ENCODE results near the gene TMC6.
"Not testable (repeated sequence)": the region's sequence is repeated elsewhere in the genome, so short reads cannot be mapped to it uniquely, and the experiment has no call there.

The TMC6 gene

DNA sequence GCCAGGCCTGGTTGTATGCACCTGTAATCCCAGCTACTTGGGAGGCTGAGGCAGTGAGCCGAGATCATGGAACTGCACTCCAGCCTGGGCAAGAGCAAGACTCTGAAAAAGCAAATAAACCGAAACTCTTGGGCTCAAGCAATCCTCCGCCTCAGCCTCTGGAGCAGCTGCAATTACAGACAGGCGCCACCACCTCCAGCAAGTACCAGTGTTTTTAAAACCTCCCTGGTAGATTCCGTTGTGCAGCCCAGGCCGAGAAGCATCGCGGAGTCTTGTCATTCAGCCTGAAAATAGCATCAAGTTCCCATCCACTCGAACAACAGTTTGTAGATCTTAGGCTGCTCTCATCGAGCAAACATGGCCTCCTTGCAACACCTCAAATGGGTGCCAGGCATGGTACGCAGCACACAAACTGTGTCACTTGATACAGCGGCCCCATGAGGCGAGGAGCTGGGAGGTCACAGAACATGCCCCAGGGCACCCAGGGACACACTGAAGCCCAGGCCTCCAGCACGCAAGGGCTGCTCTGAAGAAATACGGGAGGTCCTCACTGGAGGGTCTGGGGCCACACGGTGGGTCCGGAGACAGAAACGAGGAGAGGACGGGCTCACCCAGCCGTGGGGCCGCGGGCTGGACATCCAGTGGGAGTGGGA is 18.1 kb downstream of the TMC6 start:
- DNase-seq (ENCODE audit: low read depth, low spot score): no peak

DNA sequence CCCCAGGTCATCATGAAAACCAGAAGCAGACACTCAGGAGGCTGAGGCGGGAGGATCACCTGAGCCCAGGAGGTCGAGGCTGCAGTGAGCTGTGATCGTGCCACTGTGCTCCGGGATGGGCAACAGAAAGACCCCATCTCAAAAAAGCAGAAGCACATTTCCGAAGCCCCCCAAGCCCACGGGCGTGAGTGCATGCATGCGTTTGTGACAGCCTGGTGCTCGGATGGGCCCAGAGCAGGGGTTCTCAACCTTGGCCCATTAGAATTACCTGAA is 19.1 kb downstream of the TMC6 start:
- no peak for DNase-seq (ENCODE audit: low read depth, low spot score)

- no peak for DNase-seq (ENCODE audit: low read depth, low spot score)
Measured at GRCh38 chr17:78108726-78109488, 19.6 kb downstream of the TMC6 start.

- DNase-seq (ENCODE audit: low read depth, low spot score): no peak
Measured at GRCh38 chr17:78107976-78108725, 20.4 kb downstream of the TMC6 start.

GRCh38 chr17:78107457-78107856 is 21.1 kb downstream of the TMC6 start:
- no peak for DNase-seq (ENCODE audit: low read depth, low spot score)

DNA sequence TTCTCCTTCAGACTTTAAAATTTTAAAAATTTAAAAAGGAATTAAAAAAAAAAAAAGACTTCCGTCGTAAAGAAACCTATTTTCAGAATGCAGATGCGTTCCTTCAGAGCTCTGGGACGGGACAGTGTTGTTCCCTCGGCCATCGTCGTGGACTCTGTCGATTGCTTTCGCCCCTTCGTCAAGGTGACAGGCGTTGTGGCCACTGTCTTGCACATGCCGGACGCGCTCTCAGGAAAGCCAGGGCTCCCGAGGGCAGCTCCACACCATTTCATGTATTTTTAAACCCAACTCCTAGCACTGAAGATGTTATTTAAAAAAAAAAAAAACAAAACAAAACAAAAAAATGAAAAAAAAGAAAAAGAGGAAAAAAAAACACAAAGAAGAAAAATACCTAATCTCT is 22.3 kb downstream of the TMC6 start:
- no peak for DNase-seq (ENCODE audit: low read depth, low spot score)

DNA sequence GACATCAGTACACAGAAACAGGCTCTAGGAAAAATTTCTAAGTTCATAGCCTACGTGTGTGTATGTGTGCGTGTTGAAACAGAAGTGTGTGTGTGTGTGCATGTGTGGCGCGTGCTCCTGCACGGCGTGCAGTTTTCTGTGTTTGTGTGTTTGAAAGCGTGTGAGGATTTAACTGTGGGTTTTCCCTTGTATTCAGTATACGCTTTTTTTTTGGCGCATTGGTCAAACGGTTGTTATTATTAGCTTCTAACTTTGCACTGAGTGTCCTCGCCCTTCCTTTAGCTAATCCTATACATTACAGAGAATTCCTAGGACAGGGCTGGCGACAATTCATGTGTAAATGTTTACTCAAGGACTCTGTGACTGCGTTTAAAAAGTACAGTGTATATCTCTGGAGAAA is 23.0 kb downstream of the TMC6 start:
- DNase-seq (ENCODE audit: low read depth, low spot score): no peak

DNA sequence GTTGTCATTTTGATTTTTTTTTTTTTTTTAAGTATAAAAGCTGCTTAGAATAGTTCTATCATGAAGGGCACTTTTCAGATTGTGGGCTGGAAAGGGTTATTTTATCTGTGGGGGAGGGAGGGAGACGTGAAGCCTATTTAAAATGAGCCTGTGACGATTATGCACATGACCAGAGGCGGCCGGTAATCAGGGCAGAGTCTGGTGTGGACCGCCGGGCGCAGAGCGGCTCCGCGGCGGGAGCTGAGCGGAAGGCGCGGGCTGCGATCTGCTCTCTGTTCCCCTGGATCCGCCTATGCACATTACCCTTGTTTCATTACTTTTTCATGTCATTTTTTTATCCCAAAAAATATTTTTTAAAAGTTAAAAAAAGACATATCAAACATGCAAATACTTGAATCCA is 23.5 kb downstream of the TMC6 start:
- DNase-seq (ENCODE audit: low read depth, low spot score): no peak

DNA sequence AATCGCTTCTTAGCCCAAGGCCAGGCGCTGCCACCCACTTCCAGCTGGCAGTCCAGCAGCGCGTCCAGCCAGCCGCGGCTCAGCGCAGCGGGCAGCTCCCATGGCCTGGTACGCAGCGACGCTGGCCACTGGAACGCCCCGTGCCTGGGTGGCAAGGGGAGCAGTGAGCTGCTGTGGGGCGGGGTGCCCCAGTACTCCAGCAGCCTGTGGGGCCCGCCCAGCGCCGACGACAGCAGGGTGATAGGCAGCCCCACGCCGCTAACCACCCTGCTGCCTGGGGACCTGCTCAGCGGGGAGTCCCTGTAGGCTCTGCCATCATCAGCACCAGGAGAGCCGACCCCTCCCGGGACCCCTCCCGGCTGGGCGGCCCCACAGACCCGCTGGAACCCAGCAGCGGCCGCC is 24.0 kb downstream of the TMC6 start:
- no peak for DNase-seq (ENCODE audit: low read depth, low spot score)

GRCh38 chr17:78103311-78103710 is 25.2 kb downstream of the TMC6 start:
- DNase-seq (ENCODE audit: low read depth, low spot score): no peak

- DNase-seq (ENCODE audit: low read depth, low spot score): no peak
Measured at GRCh38 chr17:78101542-78101941, 27.0 kb downstream of the TMC6 start.

DNA sequence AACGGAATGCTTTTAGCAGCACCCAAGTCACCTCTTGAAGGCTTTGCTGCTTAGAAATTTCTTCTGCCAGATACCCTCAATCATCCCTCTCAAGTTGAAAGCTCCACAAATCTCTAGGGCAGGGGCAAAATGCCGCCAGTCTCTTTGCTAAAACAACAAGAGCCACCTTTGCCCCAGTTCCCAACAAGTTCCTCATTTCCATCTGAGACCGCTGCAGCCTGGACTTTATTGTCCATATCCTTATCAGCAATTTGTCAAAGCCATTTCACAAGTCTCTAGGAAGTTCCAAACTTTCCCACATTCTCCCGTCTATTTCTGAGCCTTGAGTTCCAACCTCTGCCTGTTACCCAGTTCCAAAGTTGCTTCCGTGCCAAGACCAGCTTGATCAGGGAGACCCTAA is 27.4 kb downstream of the TMC6 start:
- DNase-seq (ENCODE audit: low read depth, low spot score): no peak

- DNase-seq (ENCODE audit: low read depth, low spot score): no peak
Measured at GRCh38 chr17:78096093-78096492, 32.5 kb downstream of the TMC6 start.

DNA sequence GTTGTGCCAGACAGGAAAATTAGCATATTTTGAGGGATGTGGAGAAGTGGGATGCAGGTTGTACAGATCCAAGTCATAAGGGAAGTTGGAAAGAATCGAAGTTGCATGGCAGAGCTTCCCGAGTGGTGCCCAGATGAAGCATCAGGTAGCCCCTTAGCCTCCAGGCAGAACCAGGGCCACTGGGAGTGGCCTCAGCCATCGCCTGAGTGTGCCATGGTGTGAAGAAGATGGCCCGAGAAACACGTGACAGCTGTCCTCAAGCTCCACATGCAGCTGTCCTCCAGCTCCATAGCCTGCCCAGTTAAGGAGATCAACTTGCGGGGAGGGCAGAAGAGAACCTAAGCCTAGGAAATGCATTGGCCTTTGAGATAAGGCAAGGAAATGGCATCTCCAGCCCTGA is 33.5 kb downstream of the TMC6 start:
- no peak for DNase-seq (ENCODE audit: low read depth, low spot score)

DNA sequence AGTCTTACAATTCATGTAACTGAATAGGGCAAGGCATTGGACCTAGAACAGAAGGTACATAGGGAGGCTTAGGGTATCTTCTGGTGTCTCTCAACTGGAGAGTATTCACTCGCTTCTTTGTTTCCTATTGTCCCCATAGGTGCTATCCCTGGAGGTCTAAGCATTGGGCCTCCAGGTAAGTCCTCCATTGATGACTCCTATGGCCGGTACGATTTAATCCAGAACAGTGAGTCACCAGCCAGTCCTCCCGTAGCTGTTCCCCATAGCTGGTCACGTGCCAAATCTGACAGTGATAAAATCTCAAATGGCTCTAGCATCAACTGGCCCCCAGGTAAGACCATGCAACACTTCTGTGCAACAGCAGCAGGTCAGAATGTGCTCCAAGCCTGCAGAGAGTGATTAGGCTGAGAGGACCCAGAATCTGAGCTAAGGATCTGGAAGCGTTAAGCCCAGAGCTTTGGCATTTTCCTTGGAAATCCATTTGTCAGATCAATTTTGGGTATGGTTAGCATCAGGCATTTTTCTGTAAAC is 35.7 kb downstream of the TMC6 start:
- no peak for DNase-seq (ENCODE audit: low read depth, low spot score)

DNA sequence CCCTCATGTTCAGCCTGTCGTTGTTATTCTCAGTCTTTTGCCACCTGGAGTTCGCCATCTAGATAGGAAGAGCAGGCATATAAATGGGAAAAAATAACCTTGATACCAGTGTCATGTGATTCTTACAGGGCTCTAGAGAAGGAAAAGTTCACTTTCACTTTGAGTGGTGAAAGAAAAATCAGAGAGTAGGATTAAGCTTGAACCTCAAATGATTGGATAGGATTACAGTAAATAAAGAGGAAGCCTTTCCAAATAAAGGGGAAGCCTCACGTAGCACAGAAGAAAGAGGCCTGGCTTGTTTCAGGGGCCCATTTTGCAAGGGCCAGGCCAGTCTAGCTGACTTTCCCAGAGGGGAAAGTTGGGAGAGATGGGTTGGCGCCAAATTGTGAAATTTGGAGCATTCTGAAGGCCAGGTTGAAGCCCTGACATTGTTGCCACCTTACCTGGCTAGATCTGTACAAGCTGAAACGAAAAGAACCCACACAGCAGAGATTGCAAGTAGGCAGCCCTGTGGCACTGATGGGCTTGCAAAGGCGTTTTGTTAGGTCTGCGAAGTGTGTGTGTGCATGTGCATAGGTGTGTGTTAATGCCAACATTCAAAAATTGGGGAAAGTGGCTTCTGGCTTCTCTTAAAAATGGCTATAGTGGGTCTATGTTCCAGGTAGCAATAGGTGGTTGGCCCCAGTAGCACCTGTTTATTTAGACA is 38.8 kb downstream of the TMC6 start:
- DNase-seq (ENCODE audit: low read depth, low spot score): no peak

- DNase-seq (ENCODE audit: low read depth, low spot score): no peak
Measured at GRCh38 chr17:78088529-78088928, 40.0 kb downstream of the TMC6 start.

GRCh38 chr17:78086740-78087139 is 41.8 kb downstream of the TMC6 start:
- DNase-seq (ENCODE audit: low read depth, low spot score): no peak

- DNase-seq (ENCODE audit: low read depth, low spot score): no peak
Measured at GRCh38 chr17:78082988-78083387, 45.6 kb downstream of the TMC6 start.

GRCh38 chr17:78082355-78082872 is 46.1 kb downstream of the TMC6 start:
- not testable (repeated sequence) for DNase-seq (ENCODE audit: low read depth, low spot score)

- no peak for DNase-seq (ENCODE audit: low read depth, low spot score)
Measured at GRCh38 chr17:78081551-78081950, 47.0 kb downstream of the TMC6 start.

GRCh38 chr17:78079253-78079652 is 49.3 kb downstream of the TMC6 start:
- DNase-seq (ENCODE audit: low read depth, low spot score): no peak

Measured in activated CD4-positive, CD25-positive, alpha-beta regulatory T cell treated with anti-CD3 and anti-CD28 coated beads, Interleukin-2, amount 50 U/mL, for 16 hours (primary cell).